Endodermal cell (in vitro differentiated cells): ENCODE measurements around the gene TENT5C. TPM values are rescaled to one million over a fixed set of nuclear protein-coding genes. Genes with fewer than 3 reads are reported as not detected.

ENCODE experiments used
- DNase-seq: peaks from one replicate; pipeline ENCODE4 v3.0.0-alpha.2; 2017
- H3K27ac ChIP-seq: 2 replicates; pipeline ENCODE4 v1.5.1; 2013; ENCODE audit warnings: mild to moderate bottlenecking, low read depth, low read length, moderate library complexity
- H3K27me3 ChIP-seq: 2 replicates; pipeline ENCODE4 v1.6.1; 2013; ENCODE audit warnings: mild to moderate bottlenecking, low read length, moderate library complexity; ENCODE audit not compliant: insufficient read depth, control insufficient read depth, poor library complexity, severe bottlenecking
- H3K36me3 ChIP-seq: 2 replicates; pipeline ENCODE4 v1.7.0; 2013; ENCODE audit warnings: mild to moderate bottlenecking, low read length, moderate library complexity; ENCODE audit not compliant: control insufficient read depth, insufficient read depth
- H3K4me1 ChIP-seq: one replicate; pipeline ENCODE4 v1.7.0; 2013; ENCODE audit warnings: low read length; ENCODE audit not compliant: control insufficient read depth, insufficient read depth
- H3K4me3 ChIP-seq: 2 replicates; pipeline ENCODE4 v1.5.1; 2013; ENCODE audit warnings: mild to moderate bottlenecking, low read length, moderate library complexity
- H3K9ac ChIP-seq: 2 replicates; pipeline ENCODE4 v1.6.1; 2013; ENCODE audit warnings: mild to moderate bottlenecking, low read length, moderate library complexity; ENCODE audit not compliant: poor library complexity, severe bottlenecking; ENCODE audit errors: extremely low read depth
- H3K9me3 ChIP-seq: 2 replicates; pipeline ENCODE4 v1.6.1; 2013; ENCODE audit warnings: mild to moderate bottlenecking, low read length, moderate library complexity; ENCODE audit not compliant: control insufficient read depth
- H3K27ac Mint-ChIP-seq: 2 replicates; pipeline ENCODE4 v1.8.0; 2020; ENCODE audit warnings: mixed read lengths
- H3K27me3 Mint-ChIP-seq: 2 replicates; pipeline ENCODE4 v1.8.0; 2021; ENCODE audit warnings: mild to moderate bottlenecking, mixed read lengths; ENCODE audit not compliant: insufficient read depth
- H3K36me3 Mint-ChIP-seq: 2 replicates; pipeline ENCODE4 v1.8.0; 2020; ENCODE audit warnings: low read depth, mixed read lengths
- H3K4me1 Mint-ChIP-seq: 2 replicates; pipeline ENCODE4 v1.8.0; 2020; ENCODE audit warnings: mixed read lengths
- H3K4me3 Mint-ChIP-seq: 2 replicates; pipeline ENCODE4 v1.8.0; 2020; ENCODE audit warnings: mild to moderate bottlenecking, moderate library complexity, mixed read lengths
- H3K9me3 Mint-ChIP-seq: 2 replicates; pipeline ENCODE4 v1.8.0; 2020; ENCODE audit warnings: mild to moderate bottlenecking, mixed read lengths
- CTCF ChIP-seq: fragments of 200-600 bp; sonication (generic); conservative IDR thresholded peaks from 2 replicates; pipeline ENCODE4 v1.5.0; 2021; ENCODE audit warnings: antibody characterized with exemption, mild to moderate bottlenecking
- WGBS, 2 experiments: methylation state at CpG; one replicate each; pipeline versions ENCODE4 v1.1.5 to v1.1.7; 2013; ENCODE audit warnings: missing lambda C conversion rate in 2 of 2, mixed read lengths in 1 of 2; ENCODE audit not compliant: insufficient coverage in 1 of 2, insufficient read length in 1 of 2; 5-methylcytosine and 5-hydroxymethylcytosine counted together
- total RNA-seq, 2 donors: library from RNA; stranded (reverse); fragmentation: NEBNext Ultra II Directional in 1 of 2; extraction: Animal tissue kit (Norgen Biotek cat#: 25700) in 1 of 2; gene quantifications; 2 replicates in 1 of 2; 3 replicates in 1 of 2; pipeline ENCODE4 v1.2.1, GENCODE V29; 2021

The TENT5C gene
- total RNA-seq, 2 donors from 2014 or later = 1.0 to 1.4 TPM

DNA sequence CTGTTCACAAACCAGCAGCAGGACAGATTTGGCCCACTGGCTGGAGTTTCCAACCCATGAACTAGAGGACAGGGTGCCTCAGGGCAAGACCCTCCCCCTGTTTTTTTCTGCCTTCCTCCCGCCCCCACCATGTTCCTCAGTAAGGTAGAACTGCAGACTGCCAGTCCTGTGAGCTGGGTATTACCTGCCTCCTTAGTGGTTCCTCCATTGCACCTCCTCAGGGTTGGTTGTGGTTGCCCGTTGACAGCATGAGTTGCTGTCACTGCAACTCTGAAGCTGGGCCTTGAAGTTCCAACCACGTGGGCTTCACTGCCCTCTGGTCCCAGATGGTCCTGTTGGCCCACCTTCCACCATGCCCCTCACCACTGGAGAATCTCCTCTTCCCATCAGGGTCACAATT lies 28.8 kb downstream of the TENT5C start:
- Mint-ChIP-seq H3K36me3 (no peaks in the 10 kb centered on the region), H3K27ac (no peak overlapping the region), H3K4me3 (no peak overlapping the region), H3K27me3 (no peaks in the 10 kb centered on the region), H3K9me3 (no peaks in the 10 kb centered on the region), H3K4me1 (peaks cover 55% of the 10 kb centered on the region)
- no peaks in the 10 kb centered on the region for H3K27me3 ChIP-seq
- H3K9me3 ChIP-seq = no peaks in the 10 kb centered on the region
- no peak overlapping the region for H3K4me3 ChIP-seq
- 89% methylated on average over 3 of the region's 3 CpGs; no CpG with 5 or more reads in 1 of the 2 experiments for WGBS, 2 experiments
- H3K27ac ChIP-seq = no peak overlapping the region
- H3K4me1 ChIP-seq = peaks cover 5% of the 10 kb centered on the region
- no peak for TF ChIP-seq CTCF
- no peaks in the 10 kb centered on the region for H3K36me3 ChIP-seq
- no peak overlapping the region for H3K9ac ChIP-seq
- DNase-seq = no peak

GRCh38 chr1:117635805-117636204 lies 30.0 kb downstream of the TENT5C start:
- no peak overlapping the region for H3K9ac ChIP-seq
- Mint-ChIP-seq H3K27ac (no peak overlapping the region), H3K9me3 (no peaks in the 10 kb centered on the region), H3K36me3 (no peaks in the 10 kb centered on the region), H3K27me3 (no peaks in the 10 kb centered on the region), H3K4me3 (no peak overlapping the region), H3K4me1 (peaks cover 47% of the 10 kb centered on the region)
- DNase-seq = peak; percentile 18
- H3K4me1 ChIP-seq = peaks cover 5% of the 10 kb centered on the region
- no peak for TF ChIP-seq CTCF
- no peaks in the 10 kb centered on the region for H3K9me3 ChIP-seq
- no peaks in the 10 kb centered on the region for H3K27me3 ChIP-seq
- no peak overlapping the region for H3K4me3 ChIP-seq
- WGBS, 2 experiments = 84 to 88% methylated on average over 3 of the region's 3 CpGs
- H3K36me3 ChIP-seq = no peaks in the 10 kb centered on the region
- no peak overlapping the region for H3K27ac ChIP-seq

DNA sequence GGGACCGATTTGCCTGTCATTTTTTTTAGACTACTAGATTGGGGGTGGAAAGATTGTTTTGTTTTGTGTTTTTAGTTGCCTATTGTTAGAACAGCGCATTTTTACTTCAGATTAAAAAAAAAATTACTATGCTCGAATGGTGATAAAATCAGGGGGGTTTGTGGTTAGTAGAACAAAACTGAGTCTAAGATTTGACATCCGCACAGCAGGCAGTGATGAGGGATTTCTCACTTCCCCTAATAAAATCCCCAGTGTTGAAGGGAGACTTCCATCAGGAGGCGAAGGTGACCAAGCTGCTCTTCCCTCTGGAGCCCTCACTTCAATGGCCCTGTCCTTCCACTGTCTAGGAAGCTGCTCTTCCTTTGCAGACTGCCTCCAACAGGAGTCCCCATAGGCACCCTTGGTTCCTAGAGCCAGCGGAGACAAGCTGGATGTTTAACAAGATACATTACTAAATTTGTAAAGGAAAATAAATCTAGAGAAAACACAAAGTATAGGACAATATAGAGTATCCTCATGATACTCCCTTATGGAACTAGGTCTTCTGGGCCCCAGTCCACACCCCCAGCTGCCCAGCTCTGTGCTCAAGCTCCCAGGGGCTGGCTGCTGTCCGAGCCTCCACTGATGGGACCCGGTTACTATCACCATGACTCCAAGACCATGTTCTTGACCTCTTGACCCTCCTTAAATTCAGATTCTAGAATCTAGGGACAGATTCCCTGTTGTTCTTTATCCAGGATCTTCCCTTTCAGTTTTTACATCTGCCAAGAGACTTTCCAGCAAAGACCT lies 31.0 kb downstream of the TENT5C start:
- DNase-seq = peak; percentile 49
- Histone ChIP-seq H3K4me3 (no peak overlapping the region), H3K9me3 (no peaks in the 10 kb centered on the region), H3K27ac (no peak overlapping the region), H3K27me3 (no peaks in the 10 kb centered on the region), H3K36me3 (no peaks in the 10 kb centered on the region), H3K4me1 (peaks cover 5% of the 10 kb centered on the region), H3K9ac (no peak overlapping the region)
- H3K27ac Mint-ChIP-seq = no peak overlapping the region
- H3K4me1 Mint-ChIP-seq = peaks cover 43% of the 10 kb centered on the region
- no peak for TF ChIP-seq CTCF
- no peak overlapping the region for H3K4me3 Mint-ChIP-seq
- H3K9me3 Mint-ChIP-seq = no peaks in the 10 kb centered on the region
- 93% methylated on average over 5 to 8 of the region's 8 CpGs for WGBS, 2 experiments
- H3K27me3 Mint-ChIP-seq = no peaks in the 10 kb centered on the region
- H3K36me3 Mint-ChIP-seq = no peaks in the 10 kb centered on the region
